PC-9 (cell line): ENCODE results near the gene DDX49. TPM values are rescaled to one million over a fixed set of nuclear protein-coding genes. Genes with fewer than 3 reads are reported as not detected.
"Not testable (repeated sequence)": the region's sequence is repeated elsewhere in the genome, so short reads cannot be mapped to it uniquely, and the experiment has no call there.

ENCODE experiments used
- BruUV-seq: library from RNA; stranded (reverse); fragments of 400-500 nt; replicated peaks from 2 replicates; lab custom pipeline; 2021; lab: Mats Ljungman, UMichigan
- CTCF ChIA-PET: fragments of 300-600 bp; sonication (Branson Sonifier 250); formaldehyde crosslinking; loops from one replicate; lab custom pipeline; 2022; ENCODE audit warnings: antibody characterized with exemption; lab: Charles Lee
- POLR2A ChIA-PET: fragments of 300-600 bp; sonication (Branson Sonifier 250); formaldehyde crosslinking; loops from one replicate; lab custom pipeline; 2022; ENCODE audit warnings: antibody characterized with exemption; ENCODE audit not compliant: unreplicated experiment; lab: Charles Lee
- DNase-seq, 2 experiments: peaks; one replicate each; pipeline versions ENCODE4 v3.0.0 to v3.0.0-alpha.2; 2015 to 2022; ENCODE audit warnings: mixed read lengths in 1 of 2
- H2AFZ ChIP-seq: fragments of 200-600 bp; sonication (generic); 2 replicates; pipeline ENCODE4 v1.8.1; 2017; ENCODE audit warnings: antibody characterized with exemption
- H3F3A ChIP-seq: fragments of 200-600 bp; sonication (generic); 2 replicates; pipeline ENCODE4 v1.8.1; 2017; ENCODE audit warnings: antibody characterized with exemption, mild to moderate bottlenecking, low read depth; ENCODE audit not compliant: insufficient read depth
- H3K27ac ChIP-seq: fragments of 200-600 bp; sonication (generic); 2 replicates; pipeline ENCODE4 v1.6.1; 2016; ENCODE audit warnings: mixed run types
- H3K27me3 ChIP-seq: fragments of 200-600 bp; sonication (generic); 2 replicates; pipeline ENCODE4 v1.6.1; 2016; ENCODE audit warnings: low read depth, mixed run types; ENCODE audit not compliant: insufficient read depth
- H3K36me3 ChIP-seq: fragments of 200-600 bp; sonication (generic); 2 replicates; pipeline ENCODE4 v1.6.1; 2016; ENCODE audit warnings: low read depth, mixed run types
- H3K4me1 ChIP-seq: fragments of 200-600 bp; sonication (generic); replicated peaks from 2 replicates; pipeline ENCODE4 v1.6.1; 2016; ENCODE audit warnings: mixed run types; ENCODE audit not compliant: insufficient read depth
- H3K4me2 ChIP-seq: fragments of 200-600 bp; sonication (generic); 2 replicates; pipeline ENCODE4 v1.6.1; 2017; ENCODE audit warnings: mixed run types
- H3K4me3 ChIP-seq: fragments of 200-600 bp; sonication (generic); 2 replicates; pipeline ENCODE4 v1.6.1; 2016; ENCODE audit warnings: mixed run types
- H3K79me2 ChIP-seq: fragments of 200-600 bp; sonication (generic); 2 replicates; pipeline ENCODE4 v1.6.1; 2017; ENCODE audit warnings: low read depth, mixed run types
- H3K9me2 ChIP-seq: fragments of 200-600 bp; sonication (generic); 2 replicates; pipeline ENCODE4 v1.8.1; 2017; ENCODE audit warnings: mild to moderate bottlenecking; ENCODE audit not compliant: insufficient read depth
- H3K9me3 ChIP-seq: fragments of 200-600 bp; sonication (generic); 2 replicates; pipeline ENCODE4 v1.8.1; 2016; ENCODE audit warnings: low read depth; ENCODE audit not compliant: insufficient read depth
- H4K20me1 ChIP-seq: fragments of 200-600 bp; sonication (generic); 2 replicates; pipeline ENCODE4 v1.8.1; 2017; ENCODE audit not compliant: insufficient read depth
- CTCF ChIP-seq: fragments of 200-600 bp; sonication (generic); conservative IDR thresholded peaks from 2 replicates; pipeline ENCODE4 v1.6.1; 2017; ENCODE audit warnings: mixed run types, antibody characterized with exemption, mild to moderate bottlenecking, moderate library complexity
- EZH2 ChIP-seq: fragments of 200-600 bp; sonication (generic); IDR thresholded peaks from 2 replicates; pipeline ENCODE4 v1.8.0; 2017; ENCODE audit warnings: antibody characterized with exemption, low read depth
- intact Hi-C: fragments of 100-400 bp; cut with micrococcal nuclease; formaldehyde crosslinking; loops from one replicate; pipeline ENCODE4 v1.10.0; 2022; ENCODE audit not compliant: unreplicated experiment
- total RNA-seq: library from RNA; stranded (reverse); gene quantifications from 2 replicates; pipeline ENCODE4 v1.2.3, GENCODE V29; 2021

DDX49 gene
- total RNA-seq, 1 experiment from 2014 or later, result 41.2 TPM

GRCh38 chr19:18915639-18916038 is 3.9 kb upstream of the DDX49 start:
- ChIA-PET CTCF (no interaction called here), POLR2A (interaction anchor here (0.6 kb wide), 1 partner anchor 25 kb away, joined by 4 read pairs; no protein-coding TSS in a partner anchor)
- Histone ChIP-seq H4K20me1 (peaks cover 57% of the 10 kb centered on the region), H3K4me1 (peaks cover 14% of the 10 kb centered on the region), H3K9me2 (no peaks in the 10 kb centered on the region), H3K4me3 (no peak overlapping the region), H3K36me3 (peaks cover 5% of the 10 kb centered on the region; the same call in 1 of the 2 replicates), H3K9me3 (no peaks in the 10 kb centered on the region), H3K4me2 (no peak overlapping the region), H3K79me2 (peaks cover 78% of the 10 kb centered on the region), H2AFZ (no peak overlapping the region), H3K27me3 (no peaks in the 10 kb centered on the region), H3K27ac (no peak overlapping the region), H3F3A (peaks cover 9% of the 10 kb centered on the region; the same call in 1 of the 2 replicates)
- DNase-seq, result peak in 1 of 2 experiments; percentile 49
- BruUV-seq, result no TSS peak
- intact Hi-C loops, result loop anchor here (2.0 to 10.0 kb wide), 3 partner anchors 341 to 465 kb away; partner anchors contain the start of gene UBA52
- TF ChIP-seq CTCF (peak; percentile 65), EZH2 (no peak)

- not testable (repeated sequence) for H3K27me3 ChIP-seq, BruUV-seq, H3K9me2 ChIP-seq, H3K27ac ChIP-seq, DNase-seq, H3K9me3 ChIP-seq, H2AFZ ChIP-seq, H3K36me3 ChIP-seq, H3F3A ChIP-seq
- peak overlapping the region; percentile 79 for H3K4me2 ChIP-seq
- peaks cover 17% of the 10 kb centered on the region for H3K4me1 ChIP-seq
- ChIA-PET CTCF (interaction anchor here (0.6 kb wide), 1 partner anchor 219 kb away, joined by 4 read pairs; no protein-coding TSS in a partner anchor), POLR2A (interaction anchor here (0.7 kb wide), 1 partner anchor 476 kb away, joined by 3 read pairs; no protein-coding TSS in a partner anchor)
- intact Hi-C loops, result loop anchor here (10.0 kb wide), 2 partner anchors 343 to 443 kb away; partner anchors contain the start of gene UBA52
- H4K20me1 ChIP-seq, result peaks cover 52% of the 10 kb centered on the region
- H3K4me3 ChIP-seq, result peak overlapping the region; percentile 72; the same call in 1 of the 2 replicates
- peaks cover 85% of the 10 kb centered on the region for H3K79me2 ChIP-seq
Observed at GRCh38 chr19:18917593-18917992, 1.9 kb upstream of the DDX49 start.

- BruUV-seq, result TSS peak; percentile 72
- intact Hi-C loops, result loop anchor here (1.0 to 10.0 kb wide), 4 partner anchors 21 to 445 kb away; partner anchors contain the start of genes HOMER3 and UBA52
Observed at GRCh38 chr19:18919900-18920214, 342 bp downstream of the DDX49 start.

More at GRCh38 chr19:18919900-18920214, 342 bp downstream of the DDX49 start:
- peak overlapping the region; percentile 76 for H2AFZ ChIP-seq
- TF ChIP-seq EZH2 (no peak), CTCF (no peak)
- peaks cover 16% of the 10 kb centered on the region for H3K36me3 ChIP-seq
- CTCF ChIA-PET, result interaction anchor here (0.6 to 1.4 kb wide), 2 partner anchors 67 to 621 kb away, joined by 4 to 9 read pairs; no protein-coding TSS in a partner anchor
- peaks cover 62% of the 10 kb centered on the region for H3K79me2 ChIP-seq
- H3K9me2 ChIP-seq, result no peaks in the 10 kb centered on the region
- DNase-seq, result no peak
- no peaks in the 10 kb centered on the region for H3K27me3 ChIP-seq
- H3K27ac ChIP-seq, result no peak overlapping the region
- H3F3A ChIP-seq, result peaks cover 9% of the 10 kb centered on the region; the same call in 1 of the 2 replicates
- H4K20me1 ChIP-seq, result peaks cover 30% of the 10 kb centered on the region
- no peaks in the 10 kb centered on the region for H3K9me3 ChIP-seq
- H3K4me2 ChIP-seq, result peak overlapping the region; percentile 98
- H3K4me3 ChIP-seq, result peak overlapping the region; percentile 72
- peaks cover 17% of the 10 kb centered on the region for H3K4me1 ChIP-seq
- POLR2A ChIA-PET, result interaction anchor here (0.6 kb wide), 2 partner anchors 640 to 822 kb away, joined by 3 read pairs; no protein-coding TSS in a partner anchor
